Spleen (tissue), 11 donors: Measurements from ENCODE around the gene PRKCZ. TPM values are rescaled to one million over a fixed set of nuclear protein-coding genes. Genes with fewer than 3 reads are reported as not detected.

ENCODE experiments used
- DNase-seq: peaks from one replicate; pipeline ENCODE4 v3.0.0-alpha.2; 2020
- H3K27ac ChIP-seq, 8 donors: fragments of 200-600 bp; sonication (generic) in 7 of 8; 1 replicate in 4 of 8; 2 replicates in 4 of 8; pipeline versions ENCODE4 v1.5.0 to v1.8.0; 2016 to 2021; ENCODE audit warnings: inconsistent platforms in 4 of 8, mild to moderate bottlenecking in 4 of 8, moderate library complexity in 1 of 8
- H3K27me3 ChIP-seq, 7 donors: fragments of 200-600 bp; sonication (generic) in 6 of 7; replicated peaks in 1 of 7; 1 replicate in 4 of 7; 2 replicates in 3 of 7; pipeline versions ENCODE4 v1.5.0 to v1.8.0; 2016 to 2021; ENCODE audit warnings: inconsistent platforms in 3 of 7, mild to moderate bottlenecking in 1 of 7
- H3K36me3 ChIP-seq, 6 donors: fragments of 200-600 bp; sonication (generic) in 5 of 6; 1 replicate in 4 of 6; 2 replicates in 2 of 6; pipeline versions ENCODE4 v1.5.0 to v1.8.0; 2016 to 2021; ENCODE audit warnings: inconsistent platforms in 2 of 6
- H3K4me1 ChIP-seq, 6 donors: fragments of 200-600 bp; sonication (generic) in 5 of 6; 1 replicate in 3 of 6; 2 replicates in 3 of 6; pipeline versions ENCODE4 v1.5.0 to v1.8.0; 2016 to 2021; ENCODE audit warnings: inconsistent platforms in 3 of 6
- H3K4me3 ChIP-seq, 8 donors: fragments of 200-600 bp; sonication (generic) in 7 of 8; 1 replicate in 4 of 8; 2 replicates in 4 of 8; pipeline versions ENCODE4 v1.5.0 to v1.8.0; 2016 to 2021; ENCODE audit warnings: inconsistent platforms in 4 of 8, mild to moderate bottlenecking in 4 of 8, moderate library complexity in 2 of 8
- H3K9me3 ChIP-seq, 8 donors: fragments of 200-600 bp; sonication (generic) in 7 of 8; 1 replicate in 4 of 8; 2 replicates in 4 of 8; pipeline versions ENCODE4 v1.5.0 to v1.8.0; 2016 to 2021; ENCODE audit warnings: inconsistent platforms in 4 of 8
- CTCF ChIP-seq, 11 experiments: fragments of 200-600 bp in 7 of 11; fragments of 450-650 bp in 4 of 11; sonication (generic) in 4 of 11; IDR thresholded peaks in 8 of 11; conservative IDR thresholded peaks in 3 of 11; 1 replicate in 7 of 11; 2 replicates in 4 of 11; pipeline versions ENCODE4 v1.4.0 to v1.8.0; 2016 to 2021; ENCODE audit warnings: antibody characterized with exemption in 11 of 11, inconsistent platforms in 4 of 11, mild to moderate bottlenecking in 1 of 11
- POLR2A ChIP-seq, 3 donors: fragments of 450-650 bp; IDR thresholded peaks; one replicate each; pipeline ENCODE4 v1.5.1; 2017; ENCODE audit warnings: antibody characterized with exemption in 3 of 3, mild to moderate bottlenecking in 1 of 3
- POLR2AphosphoS5 ChIP-seq, 3 donors: sonication (generic); formaldehyde crosslinking; IDR thresholded peaks; one replicate each; pipeline ENCODE4 v1.5.1; 2017; ENCODE audit warnings: antibody characterized with exemption in 3 of 3
- WGBS, 5 donors: extraction: QIAGEN DNeasy Blood & Tissue Kit in 3 of 5; methylation state at CpG; one replicate each; pipeline versions ENCODE4 v1.1.5 to v1.1.7; 2013 to 2018; 5-methylcytosine and 5-hydroxymethylcytosine counted together
- intact Hi-C: fragments of 100-400 bp; cut with DNase I; formaldehyde crosslinking; loops from one replicate; pipeline ENCODE4 v1.15.0; 2023; ENCODE audit warnings: low total_unique reads
- polyA plus RNA-seq, 3 donors: library from polyadenylated mRNA; stranded (reverse); fragments of 200-250 nt; gene quantifications; one replicate each; pipeline ENCODE4 v1.2.1, GENCODE V29; 2013
- total RNA-seq, 7 donors: library from RNA; depleted of rRNA in 3 of 7; stranded (reverse); fragments of >200 nt in 3 of 7; fragmentation: NEBNext Ultra II Directional in 4 of 7; extraction: Animal tissue kit (Norgen Biotek cat#: 25700) in 4 of 7; gene quantifications; one replicate each; pipeline versions ENCODE4 v1.1.0 to v1.2.1, GENCODE V29; 2016 to 2021
- donor health status: healthy with polysubstance abuse.
- donor health status: DM: no; HTN: no; CAD: no; lungs with moderate emphysema.
- donor health status: DM: no; HTN: no; CAD: no.
- donor health status: Bipolar disorder and iron deficiency.
- donor health status: healthy.
- donor health status: DM: no; HTN: no; CAD: no.
- donor health status: DM: yes; HTN: yes; CAD: no.

Gene PRKCZ
- total and polyA plus RNA-seq, 10 donors, result 17.6 to 61.8 (median 34.0) TPM

GRCh38 chr1:2061065-2061778 is 11.0 kb downstream of the PRKCZ start:
- no peak overlapping the region for H3K27ac ChIP-seq
- intact Hi-C loops, result no loop called here
- H3K36me3 ChIP-seq, result peaks cover 0 to 86% (median 51%) of the 10 kb centered on the region in 6 donors
- H3K27me3 ChIP-seq, result no peaks in the 10 kb centered on the region
- no peak overlapping the region for H3K4me3 ChIP-seq
- WGBS, 5 donors, result 82 to 91% (median 88%) methylated on average over 21 to 28 of the region's 28 CpGs
- H3K4me1 ChIP-seq, result no peaks in the 10 kb centered on the region
- TF ChIP-seq CTCF (IDR thresholded peaks at IDR 0.05 in 8 of 11, conservative IDR thresholded peaks at IDR 0.05 in 3 of 11), result no peak
- no peak for TF ChIP-seq POLR2AphosphoS5 (IDR thresholded peaks at IDR 0.05)
- no peak for TF ChIP-seq POLR2A (IDR thresholded peaks at IDR 0.05)
- H3K9me3 ChIP-seq, result peaks cover 0 to 19% (median 13%) of the 10 kb centered on the region in 8 donors
- no peak for DNase-seq

GRCh38 chr1:2065699-2066098 is 15.5 kb downstream of the PRKCZ start:
- intact Hi-C loops, result no loop called here
- Histone ChIP-seq H3K27me3 (no peaks in the 10 kb centered on the region), H3K9me3 (peaks cover 0 to 19% (median 13%) of the 10 kb centered on the region in 8 donors), H3K27ac (no peak overlapping the region), H3K4me3 (no peak overlapping the region), H3K4me1 (no peaks in the 10 kb centered on the region), H3K36me3 (peaks cover 0 to 68% (median 28%) of the 10 kb centered on the region in 6 donors)
- TF ChIP-seq POLR2AphosphoS5 (IDR thresholded peaks at IDR 0.05) (no peak), CTCF (IDR thresholded peaks at IDR 0.05 in 8 of 11, conservative IDR thresholded peaks at IDR 0.05 in 3 of 11) (no peak), POLR2A (IDR thresholded peaks at IDR 0.05) (no peak)
- 91 to 95% (median 94%) methylated on average over 4 of the region's 4 CpGs for WGBS, 5 donors
- no peak for DNase-seq

DNA sequence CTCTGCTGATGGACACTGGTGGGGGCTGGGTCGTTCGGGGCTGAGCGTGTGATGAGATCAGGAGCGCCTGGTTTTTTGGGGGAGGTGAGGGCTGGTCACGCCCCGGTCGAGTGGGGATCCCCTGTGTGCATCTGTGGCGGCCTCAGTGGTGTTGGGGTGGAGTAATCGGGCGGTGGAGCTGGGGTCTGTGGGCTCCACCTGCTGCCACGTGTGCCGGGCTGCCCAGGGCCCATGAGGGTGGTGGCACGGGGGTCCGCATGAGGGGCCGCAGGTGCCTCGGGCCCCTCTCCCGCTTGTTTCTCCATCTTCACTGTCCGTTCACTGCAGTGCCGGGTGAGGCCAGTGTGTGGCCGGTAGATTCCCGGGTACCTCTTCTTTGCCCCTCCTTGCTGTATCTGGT is 17.2 kb downstream of the PRKCZ start:
- Histone ChIP-seq H3K4me3 (no peak overlapping the region), H3K9me3 (peaks cover 0 to 19% (median 13%) of the 10 kb centered on the region in 8 donors), H3K36me3 (peaks cover 0 to 59% (median 16%) of the 10 kb centered on the region in 6 donors), H3K27me3 (no peaks in the 10 kb centered on the region), H3K4me1 (no peaks in the 10 kb centered on the region), H3K27ac (no peak overlapping the region)
- TF ChIP-seq CTCF (IDR thresholded peaks at IDR 0.05 in 8 of 11, conservative IDR thresholded peaks at IDR 0.05 in 3 of 11) (no peak), POLR2AphosphoS5 (IDR thresholded peaks at IDR 0.05) (no peak), POLR2A (IDR thresholded peaks at IDR 0.05) (no peak)
- WGBS, 5 donors, result 93 to 95% (median 93%) methylated on average over 21 of the region's 21 CpGs
- no peak for DNase-seq
- intact Hi-C loops, result no loop called here

- Histone ChIP-seq H3K4me3 (no peak overlapping the region), H3K27ac (no peak overlapping the region), H3K4me1 (no peaks in the 10 kb centered on the region), H3K36me3 (peaks cover 0 to 55% (median 15%) of the 10 kb centered on the region in 6 donors), H3K27me3 (no peaks in the 10 kb centered on the region), H3K9me3 (peaks cover 0 to 19% (median 13%) of the 10 kb centered on the region in 8 donors)
- DNase-seq, result no peak
- WGBS, 5 donors, result 89 to 97% (median 94%) methylated on average over 4 to 17 of the region's 17 CpGs
- TF ChIP-seq CTCF (IDR thresholded peaks at IDR 0.05 in 8 of 11, conservative IDR thresholded peaks at IDR 0.05 in 3 of 11), result no peak
- no peak for TF ChIP-seq POLR2A (IDR thresholded peaks at IDR 0.05)
- TF ChIP-seq POLR2AphosphoS5 (IDR thresholded peaks at IDR 0.05), result no peak
- intact Hi-C loops, result no loop called here
Measured at GRCh38 chr1:2067981-2068380, 17.8 kb downstream of the PRKCZ start.
